GM10248 (cell line): ENCODE measurements around the gene RIC3.

Experiments used
- CTCF ChIA-PET: fragments of 300-600 bp; sonication (Branson Sonifier 250); formaldehyde crosslinking; extraction: SDS; loops from one replicate; lab custom pipeline; 2021; ENCODE audit warnings: antibody characterized with exemption; lab: Yijun Ruan, JAX
- POLR2A ChIA-PET: fragments of 350-650 bp; sonication (Branson Sonifier 250); formaldehyde crosslinking; extraction: SDS; loops from one replicate; lab custom pipeline; 2020; ENCODE audit warnings: antibody characterized with exemption; lab: Yijun Ruan, JAX
- DNase-seq: peaks from one replicate; pipeline ENCODE4 v3.0.0; 2012; ENCODE audit errors: extremely low spot score
- CTCF ChIP-seq: IDR thresholded peaks from 2 replicates; pipeline ENCODE4 v1.5.1; 2012; ENCODE audit warnings: mild to moderate bottlenecking, low read depth; ENCODE audit errors: extremely low read depth, missing control alignments, control extremely low read depth

RIC3 gene

GRCh38 chr11:8207080-8208000, 38.5 kb upstream of the RIC3 start:
- no peak for TF ChIP-seq CTCF
- ChIA-PET CTCF (interaction anchor here (0.8 to 15.0 kb wide), 5 partner anchors 12 to 17 kb away, joined by 3 to 125 read pairs (median 5); no protein-coding TSS in a partner anchor), POLR2A (interaction anchor here (0.5 kb wide), 1 partner anchor 186 kb away, joined by 3 read pairs; no protein-coding TSS in a partner anchor)
- no peak for DNase-seq

DNA sequence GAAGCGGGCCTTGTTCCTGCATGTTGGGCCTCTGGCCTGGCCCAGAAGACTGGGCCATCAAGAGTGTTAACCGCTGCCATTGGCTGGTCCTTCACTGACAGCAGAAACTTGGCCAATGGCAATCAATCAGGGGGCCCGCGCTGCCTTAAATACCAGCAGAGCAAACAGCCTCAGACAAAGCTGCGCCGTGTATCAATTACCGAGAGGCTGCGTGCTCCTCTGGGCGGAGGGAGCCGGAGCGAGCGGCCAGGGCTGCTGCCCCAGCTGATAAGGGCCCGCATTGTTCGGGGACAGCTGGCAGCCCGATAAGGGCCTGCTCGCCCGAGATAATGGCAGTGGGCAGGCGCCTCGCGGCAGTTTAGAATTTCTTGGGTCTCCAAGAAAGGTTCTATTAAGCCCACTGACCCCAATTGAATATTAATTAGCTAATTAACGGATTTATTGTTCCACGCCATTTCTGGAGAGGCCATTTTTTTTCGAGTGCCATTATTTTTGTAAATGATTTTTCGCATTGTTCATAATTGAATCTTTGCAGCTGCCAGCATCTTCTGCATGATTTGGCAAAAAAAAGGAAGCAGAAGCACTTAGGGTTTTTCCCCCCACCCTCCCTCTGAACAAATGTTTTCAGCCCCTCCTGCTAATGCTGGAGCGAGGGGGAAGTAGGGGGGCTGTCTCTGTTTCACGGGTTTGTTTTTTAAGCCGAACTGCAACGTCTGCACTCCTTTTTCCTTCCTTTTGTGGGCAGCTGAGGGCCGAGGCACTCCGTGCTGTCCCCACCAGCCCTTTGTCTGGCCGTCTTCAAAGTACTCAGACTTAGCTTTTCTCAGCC, 37.6 kb upstream of the RIC3 start:
- POLR2A ChIA-PET: interaction anchor here (0.5 kb wide), 1 partner anchor 185 kb away, joined by 3 read pairs; no protein-coding TSS in a partner anchor
- CTCF ChIA-PET: interaction anchor here (1.4 to 15.0 kb wide), 2 partner anchors 11 to 17 kb away, joined by 6 to 125 read pairs; no protein-coding TSS in a partner anchor
- DNase-seq: no peak
- TF ChIP-seq CTCF: no peak

GRCh38 chr11:8205566-8205965, 36.7 kb upstream of the RIC3 start:
- CTCF ChIA-PET: interaction anchor here (1.4 to 15.0 kb wide), 3 partner anchors 11 to 434 kb away, joined by 3 to 125 read pairs (median 7); no protein-coding TSS in a partner anchor
- no peak for DNase-seq
- no peak for TF ChIP-seq CTCF
- POLR2A ChIA-PET: no interaction called here

GRCh38 chr11:8204596-8204995, 35.8 kb upstream of the RIC3 start:
- no peak for TF ChIP-seq CTCF
- POLR2A ChIA-PET: no interaction called here
- CTCF ChIA-PET: interaction anchor here (1.4 to 15.0 kb wide), 4 partner anchors 10 to 435 kb away, joined by 3 to 125 read pairs (median 6); no protein-coding TSS in a partner anchor
- no peak for DNase-seq

DNA sequence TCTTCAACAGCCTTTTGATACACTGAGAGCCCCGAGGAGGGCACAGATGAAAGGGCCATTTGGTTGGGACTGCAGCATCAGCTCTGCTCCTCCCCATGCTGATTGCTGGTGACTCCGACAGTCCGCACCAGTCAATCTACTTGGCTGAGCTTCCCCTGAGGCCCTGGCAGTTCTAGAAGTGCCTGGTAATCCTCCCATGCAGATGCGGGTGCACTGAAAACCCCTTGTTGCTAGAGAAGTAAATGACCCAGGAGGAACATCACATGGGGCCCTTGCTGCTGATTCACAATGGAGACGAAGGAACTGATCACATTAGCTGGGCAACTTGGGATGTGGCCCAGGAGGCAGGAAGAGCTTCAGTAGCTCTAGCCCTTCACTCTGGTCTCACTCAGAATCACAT, 35.2 kb upstream of the RIC3 start:
- POLR2A ChIA-PET: no interaction called here
- TF ChIP-seq CTCF: no peak
- no peak for DNase-seq
- CTCF ChIA-PET: interaction anchor here (1.8 to 15.0 kb wide), 4 partner anchors 9 to 59 kb away, joined by 5 to 125 read pairs (median 6); partner anchors contain the start of gene LMO1

DNA sequence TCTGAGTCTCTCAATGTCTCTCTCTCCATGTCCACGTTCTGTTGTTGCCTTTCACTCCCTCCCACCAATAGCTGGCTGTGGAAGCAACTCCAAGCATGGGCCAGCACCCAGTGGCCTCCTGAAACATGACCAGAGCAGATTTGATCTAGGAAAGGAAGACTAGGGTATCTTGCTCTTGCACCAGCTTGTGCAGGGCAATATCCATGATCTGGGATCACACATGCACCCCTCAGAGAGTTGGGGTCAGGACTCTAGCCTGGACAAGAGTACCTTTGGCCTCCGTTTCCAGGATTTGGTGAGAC, 34.5 kb upstream of the RIC3 start:
- CTCF ChIA-PET: interaction anchor here (1.8 to 15.0 kb wide), 3 partner anchors 8 to 60 kb away, joined by 5 to 125 read pairs (median 6); partner anchors contain the start of gene LMO1
- no peak for DNase-seq
- POLR2A ChIA-PET: no interaction called here
- no peak for TF ChIP-seq CTCF
